NCI-H2107 treated with DMSO at 0.1 percent for 48 hours (cell line): ENCODE data around the gene CHCHD3.
A peak's percentile ranks its signal among the peaks of the same experiment; 100 is the strongest.

Experiments used
- DNase-seq: peaks from one replicate; lab custom pipeline; 2025; ENCODE audit not compliant: unreplicated experiment; lab: John Stamatoyannopoulos, UW

Gene CHCHD3

DNA sequence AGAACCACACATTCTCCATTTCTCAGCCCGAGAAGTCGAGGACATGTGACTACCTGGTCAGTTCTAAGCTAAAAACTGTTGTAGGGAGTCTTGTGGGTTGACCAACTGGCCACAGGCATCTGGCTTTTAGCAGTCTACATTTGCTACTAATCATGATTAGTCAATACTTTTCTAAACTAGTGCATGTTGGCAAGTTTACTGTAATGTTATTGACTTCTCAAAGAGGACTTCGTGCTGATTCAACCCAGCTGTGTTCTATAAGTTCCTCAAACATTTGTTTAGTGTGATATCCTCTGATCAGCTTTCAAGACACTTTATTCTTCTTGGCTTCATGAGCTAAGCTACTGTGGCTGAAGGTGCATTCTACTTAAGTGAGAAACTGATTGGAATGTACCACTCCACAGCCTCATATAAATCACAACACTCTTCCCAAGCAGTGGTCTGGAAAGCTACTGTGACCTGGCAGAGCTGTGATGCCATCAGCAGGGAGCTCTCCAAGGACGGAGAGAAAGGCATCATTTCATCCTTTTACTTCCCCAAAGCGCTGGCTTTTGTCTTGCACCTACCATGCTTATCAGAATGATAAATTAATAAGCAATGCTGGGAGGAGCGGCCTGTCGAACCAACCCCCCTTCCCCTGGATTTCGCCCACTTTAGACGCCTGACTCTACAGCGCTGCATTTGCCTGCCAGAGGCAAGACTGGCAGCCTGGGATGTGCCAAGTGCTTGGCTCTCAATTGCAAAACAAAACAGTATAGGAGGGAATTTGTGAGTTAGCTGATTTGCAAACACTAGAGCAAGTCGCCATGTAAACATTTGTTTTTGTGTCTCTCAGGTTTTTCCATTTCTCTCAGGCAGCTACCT lies 298.9 kb downstream of the CHCHD3 start:
- no peak for DNase-seq

DNA sequence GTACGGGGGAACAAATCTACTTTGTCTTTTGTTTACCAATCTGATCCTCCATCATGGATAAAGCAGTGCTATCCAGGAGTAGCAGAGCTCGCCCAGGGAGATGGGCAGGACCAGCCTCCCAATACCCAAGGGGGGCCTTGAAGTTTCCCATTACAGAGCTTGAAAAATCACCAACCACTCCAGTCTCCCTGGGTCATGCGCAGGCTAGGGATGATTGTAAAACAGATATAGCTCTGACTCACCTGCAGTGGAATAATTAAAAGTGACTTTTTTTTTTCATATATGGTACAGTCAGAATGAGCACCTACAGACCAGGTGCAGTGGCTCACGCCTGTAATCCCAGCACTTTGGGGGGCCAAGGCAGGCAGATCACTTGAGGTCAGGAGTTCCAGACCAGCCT lies 301.1 kb downstream of the CHCHD3 start:
- no peak for DNase-seq

DNA sequence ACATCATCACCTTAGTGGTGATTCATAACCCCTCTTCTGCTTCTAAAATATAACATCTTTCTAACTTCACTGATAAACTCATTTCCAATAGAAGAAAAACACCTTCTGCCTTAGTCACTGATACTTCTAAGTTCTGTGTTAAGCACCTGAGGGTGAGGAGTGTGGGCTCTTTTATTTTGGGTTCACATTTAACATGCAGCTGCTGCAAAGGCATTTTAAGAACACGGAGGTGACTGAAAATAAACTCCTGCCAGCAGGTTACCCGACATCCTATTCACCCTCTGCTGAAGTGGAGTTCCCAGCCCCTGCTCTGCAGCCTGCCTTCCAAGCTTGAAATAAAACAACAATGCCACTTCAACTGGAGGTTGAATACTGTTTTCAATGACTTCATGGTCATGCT lies 302.7 kb downstream of the CHCHD3 start:
- peak; percentile 83 for DNase-seq

DNA sequence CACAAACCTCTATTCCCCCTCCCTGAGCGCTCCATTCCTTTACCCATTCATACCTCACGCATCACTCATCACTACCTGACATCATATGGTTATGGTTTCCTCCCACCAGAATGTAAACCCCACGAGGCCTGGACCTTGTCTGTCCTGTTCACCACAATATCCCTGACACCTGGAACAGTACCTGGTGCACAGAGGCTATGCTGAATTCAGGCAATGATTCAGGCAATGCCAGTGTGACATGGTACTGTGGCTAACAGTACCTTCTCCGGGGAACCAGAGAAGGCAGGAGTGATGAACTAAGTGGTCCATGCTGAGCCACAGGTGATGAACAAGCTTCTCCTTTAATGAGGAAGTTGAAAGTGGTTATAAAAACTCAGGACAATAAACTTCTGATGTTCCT lies 303.1 kb downstream of the CHCHD3 start:
- DNase-seq = no peak

DNA sequence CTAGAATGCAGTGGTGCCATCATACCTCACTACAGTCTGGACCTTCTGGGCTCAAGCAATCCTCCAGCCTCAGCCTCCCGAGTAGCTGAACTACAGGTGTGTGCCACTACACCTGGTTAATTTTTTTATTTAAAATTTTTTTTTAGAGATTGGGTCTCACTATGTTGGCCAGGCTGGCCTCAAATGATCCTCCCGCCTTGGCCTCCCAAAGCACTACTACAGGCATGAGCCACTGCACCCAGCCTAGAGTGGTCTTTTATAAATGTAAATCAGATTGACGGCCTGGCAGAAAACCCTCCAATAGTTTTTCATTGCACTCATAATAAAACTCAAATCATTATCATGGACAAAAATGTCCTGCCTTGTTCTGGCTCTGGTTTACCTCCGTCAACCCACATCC lies 303.9 kb downstream of the CHCHD3 start:
- no peak for DNase-seq

DNA sequence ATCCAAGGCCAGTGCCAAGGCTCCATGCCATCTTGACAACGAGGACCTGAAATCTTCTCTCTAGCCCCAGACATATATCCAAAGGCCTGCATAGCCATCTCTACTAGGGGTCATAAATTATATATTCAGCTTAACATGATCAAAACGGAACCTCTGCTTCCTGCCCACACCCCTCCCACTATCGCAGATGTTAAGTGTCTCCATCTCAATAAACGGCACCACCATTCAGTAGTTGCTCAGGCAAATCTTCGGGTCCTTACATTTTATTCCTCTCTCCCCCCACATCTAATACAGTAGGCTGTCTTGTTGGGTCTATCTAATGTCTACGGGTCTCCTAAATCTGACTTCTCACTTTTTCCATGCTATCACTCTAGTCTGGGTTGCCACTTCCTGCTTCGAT lies 304.5 kb downstream of the CHCHD3 start:
- no peak for DNase-seq

DNA sequence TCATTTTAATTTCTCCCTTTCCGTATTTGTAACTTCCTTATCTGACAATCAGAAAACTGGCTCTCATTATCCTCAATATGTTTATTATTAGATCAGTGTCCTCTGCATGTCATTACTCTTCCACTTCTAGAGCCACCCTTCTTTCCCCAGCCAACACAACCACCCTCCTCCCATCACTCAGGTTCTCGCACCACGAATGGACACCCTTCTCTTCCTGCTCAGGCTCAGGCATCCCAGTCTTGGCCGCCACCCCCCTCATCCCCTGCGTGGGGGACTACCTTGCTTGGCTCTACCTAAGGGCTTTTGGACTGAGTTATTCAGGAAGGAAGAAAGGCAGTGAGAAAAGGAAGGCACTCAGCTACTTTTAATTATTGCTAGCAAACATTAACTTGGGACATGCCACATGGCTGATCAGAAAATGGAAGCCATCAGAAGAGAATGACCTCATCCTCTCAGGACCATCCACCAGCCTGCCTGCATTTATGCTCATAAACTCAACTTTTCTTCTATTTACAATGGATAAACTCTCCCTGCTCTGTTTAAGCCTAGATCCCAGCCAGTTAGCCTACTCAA lies 305.8 kb downstream of the CHCHD3 start:
- DNase-seq = no peak

DNA sequence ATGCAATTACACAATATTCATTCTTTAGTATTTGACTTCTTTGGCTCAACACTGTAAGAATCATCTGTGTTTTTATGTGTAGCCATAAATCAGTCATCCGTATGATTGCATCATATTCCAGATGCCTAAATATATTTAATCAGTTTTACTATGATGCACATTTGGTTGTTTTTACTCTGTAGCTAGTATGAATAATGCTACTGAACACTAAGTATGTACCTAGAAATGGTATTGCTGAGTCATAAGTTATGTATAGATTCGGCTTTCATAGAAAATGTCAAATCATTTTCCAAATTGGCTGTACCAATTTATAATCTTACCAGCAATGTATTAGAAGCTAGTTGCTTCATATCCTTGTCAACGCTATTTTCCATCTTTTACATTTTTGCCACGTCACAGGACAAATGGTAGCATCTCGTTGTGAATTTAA lies 308.3 kb downstream of the CHCHD3 start:
- DNase-seq = no peak

DNA sequence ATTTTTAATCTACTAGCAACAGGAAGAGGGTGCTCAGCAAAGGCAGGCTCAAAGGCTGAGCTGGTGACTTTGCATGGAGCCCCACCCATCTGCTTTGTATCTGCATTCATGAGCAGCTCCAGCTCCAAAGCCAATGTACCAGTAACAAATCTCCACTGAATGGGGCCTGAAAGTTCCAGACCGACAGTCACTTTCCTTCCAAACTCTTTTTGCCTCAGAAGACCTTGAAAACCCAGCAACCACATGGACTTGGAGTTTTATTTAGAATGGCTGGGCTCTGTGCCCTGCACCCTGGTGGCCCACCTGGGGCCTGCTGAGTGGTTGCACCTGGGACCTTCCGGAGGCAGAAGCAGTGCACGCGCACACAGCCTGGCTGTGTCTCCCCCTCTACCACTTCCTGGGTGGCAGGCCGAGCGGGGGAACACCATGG lies 310.6 kb downstream of the CHCHD3 start:
- no peak for DNase-seq

DNA sequence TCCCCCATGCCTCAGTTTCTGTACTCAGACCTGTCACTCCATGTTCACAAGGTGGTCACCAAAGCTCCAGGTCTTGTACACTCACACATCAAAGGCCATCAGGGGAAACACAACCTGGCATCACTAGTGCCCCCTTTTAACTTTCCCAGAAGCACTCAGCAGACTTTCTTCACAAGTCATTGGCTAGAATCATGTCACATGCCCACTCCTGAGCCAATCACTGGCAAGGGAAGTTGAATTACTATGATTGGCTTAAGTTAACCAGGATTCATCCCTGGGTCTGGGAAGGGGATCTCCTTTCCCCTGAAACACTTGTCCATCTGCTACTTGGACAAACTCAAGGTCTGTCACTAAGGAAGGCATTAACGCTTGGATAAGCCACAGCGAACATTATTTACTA lies 311.8 kb downstream of the CHCHD3 start:
- no peak for DNase-seq

DNA sequence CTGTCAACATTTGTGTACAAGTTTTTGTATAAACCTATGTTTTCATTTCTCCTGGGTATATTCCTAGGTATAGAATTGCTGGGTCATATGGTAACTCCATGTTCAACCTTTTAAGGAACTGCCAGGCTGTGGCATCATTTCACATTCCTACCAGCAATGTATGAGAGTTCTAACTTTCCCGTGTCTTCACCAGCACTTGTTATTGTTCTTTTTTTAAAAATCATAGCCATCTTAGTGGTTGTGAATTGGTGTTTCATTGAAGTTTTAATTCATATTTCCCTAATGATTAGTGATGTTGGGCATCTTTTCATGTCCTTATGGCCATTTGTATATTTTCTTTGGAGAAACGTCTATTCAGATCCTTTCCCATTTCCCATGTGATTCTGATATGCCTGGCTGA lies 312.6 kb downstream of the CHCHD3 start:
- no peak for DNase-seq

DNA sequence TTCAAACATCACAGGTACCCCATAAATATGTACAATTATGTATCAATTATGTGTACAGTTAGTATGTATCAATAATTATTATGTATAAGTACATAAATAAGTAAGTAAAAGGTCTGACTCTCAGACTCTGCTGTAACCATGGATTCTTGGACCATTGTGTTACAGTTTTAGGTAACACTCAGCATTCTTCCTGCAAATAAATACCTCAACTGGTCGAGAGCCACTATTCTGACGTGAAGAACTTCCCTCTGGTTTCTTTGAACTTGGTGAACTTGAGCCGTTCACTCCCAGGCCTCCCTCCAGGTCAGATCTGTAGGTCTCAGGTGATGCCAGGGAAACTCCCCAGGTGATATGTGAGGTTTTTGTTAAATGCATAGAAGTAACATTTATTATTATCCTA lies 313.8 kb downstream of the CHCHD3 start:
- DNase-seq = no peak

DNA sequence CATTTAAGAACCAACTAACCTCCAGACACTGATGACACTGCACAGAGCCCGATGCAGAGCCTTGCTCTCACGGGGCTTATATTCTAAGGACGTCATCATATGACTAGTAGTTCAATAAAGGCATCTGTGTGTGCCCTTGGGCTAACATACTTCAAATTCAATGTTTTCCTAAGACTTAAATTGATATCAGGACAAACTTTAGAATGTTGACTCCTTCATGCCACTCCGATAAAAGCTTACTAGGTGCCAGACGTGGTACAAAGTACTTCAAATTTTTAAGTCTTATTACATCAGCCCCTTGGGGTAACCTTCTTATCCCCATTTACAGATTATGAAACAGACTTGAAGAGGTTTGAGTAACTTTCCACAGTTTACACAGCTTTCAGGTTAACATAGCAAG lies 314.5 kb downstream of the CHCHD3 start:
- no peak for DNase-seq

DNA sequence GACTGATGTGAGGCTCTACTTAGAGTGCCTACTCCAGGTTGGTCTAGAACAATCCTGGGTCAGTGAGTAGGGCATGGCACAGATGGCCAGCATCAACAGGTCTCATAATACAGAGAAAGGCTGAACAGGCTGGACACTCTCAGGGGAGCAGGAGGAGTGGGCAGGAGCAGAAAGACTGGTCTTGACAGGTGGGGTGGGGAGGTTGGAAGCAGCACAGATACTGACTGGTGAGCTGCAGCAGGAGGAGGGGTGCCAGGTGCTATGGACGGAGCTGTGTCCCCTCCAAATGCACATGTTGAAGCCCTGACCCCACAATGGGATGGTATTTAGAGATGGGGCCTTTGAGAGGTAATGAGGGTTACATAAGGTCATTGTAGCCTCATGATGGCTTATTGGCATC lies 315.2 kb downstream of the CHCHD3 start:
- DNase-seq = no peak

DNA sequence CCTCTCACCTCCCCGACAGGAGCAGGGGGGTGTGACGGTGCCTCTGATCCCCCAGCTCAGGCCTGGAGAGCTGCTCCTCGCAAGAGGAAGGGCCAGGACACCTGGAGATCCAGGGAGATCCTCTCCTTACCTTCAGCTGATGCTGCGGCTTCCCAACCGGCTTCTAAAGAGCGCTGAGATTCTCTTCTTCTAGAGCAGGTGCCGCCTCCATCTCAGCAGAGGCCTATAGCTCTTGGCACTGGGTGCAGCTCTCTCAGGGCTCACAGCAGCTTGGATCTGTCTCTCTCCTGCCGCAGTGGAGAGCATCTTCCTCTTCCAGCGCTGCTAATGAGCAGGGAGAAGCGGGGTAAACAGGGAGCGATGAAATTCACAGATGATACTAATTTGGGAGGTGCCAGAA lies 316.0 kb downstream of the CHCHD3 start:
- no peak for DNase-seq

DNA sequence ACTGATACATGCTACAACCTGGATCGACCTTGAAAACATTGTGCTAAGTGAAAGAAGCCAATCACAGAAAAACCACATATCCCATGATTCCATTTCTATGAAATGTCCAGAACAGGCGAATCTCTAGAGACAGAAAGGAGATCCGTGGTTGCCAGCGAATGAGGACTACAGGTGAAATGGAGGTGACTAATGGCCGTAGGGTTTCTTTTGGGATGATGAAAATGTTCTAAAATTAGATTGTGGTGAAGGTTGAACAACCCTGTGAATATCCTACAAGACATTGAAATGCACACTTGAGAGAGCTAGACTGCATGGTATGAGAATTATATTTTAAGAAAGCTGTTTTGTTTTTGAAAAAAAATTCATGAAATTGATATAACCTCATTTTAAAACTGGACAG lies 317.1 kb downstream of the CHCHD3 start:
- no peak for DNase-seq

DNA sequence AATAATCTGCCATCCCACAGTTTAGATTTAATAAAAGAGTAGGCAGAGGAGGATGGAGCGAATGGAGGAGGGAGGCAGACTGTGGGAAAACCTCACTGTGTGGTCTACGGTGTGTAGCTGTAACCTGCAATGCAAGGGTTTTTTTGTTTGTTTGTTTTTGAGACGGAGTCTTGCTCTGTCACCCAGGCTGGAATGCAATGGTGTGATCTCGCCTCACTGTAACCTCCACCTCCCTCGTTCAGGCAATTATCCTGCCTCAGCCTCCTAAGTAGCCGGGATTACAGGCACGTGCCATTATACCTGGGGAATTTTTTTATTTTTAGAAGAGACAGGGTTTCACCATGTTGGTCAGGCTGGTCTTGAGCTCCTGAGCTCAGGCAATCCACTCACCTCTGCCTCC lies 321.0 kb downstream of the CHCHD3 start:
- DNase-seq = no peak

DNA sequence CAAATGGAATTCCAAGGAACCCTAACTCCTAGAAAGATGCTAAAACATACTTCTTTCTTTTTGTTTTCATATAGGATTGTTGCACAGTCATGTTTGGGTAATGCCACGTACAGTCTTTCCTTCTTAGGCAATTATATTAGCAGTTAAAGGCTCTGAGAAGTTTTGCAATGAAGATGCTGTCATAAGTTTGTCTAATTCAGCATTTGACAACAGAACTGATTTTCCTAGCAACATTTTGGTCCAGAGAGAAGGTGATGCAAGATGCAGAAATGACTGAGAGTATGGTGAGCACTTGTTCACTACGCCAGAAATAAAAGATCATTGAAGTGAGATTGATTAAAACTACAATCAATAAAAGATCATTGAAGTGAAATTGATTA lies 321.7 kb downstream of the CHCHD3 start:
- no peak for DNase-seq

DNA sequence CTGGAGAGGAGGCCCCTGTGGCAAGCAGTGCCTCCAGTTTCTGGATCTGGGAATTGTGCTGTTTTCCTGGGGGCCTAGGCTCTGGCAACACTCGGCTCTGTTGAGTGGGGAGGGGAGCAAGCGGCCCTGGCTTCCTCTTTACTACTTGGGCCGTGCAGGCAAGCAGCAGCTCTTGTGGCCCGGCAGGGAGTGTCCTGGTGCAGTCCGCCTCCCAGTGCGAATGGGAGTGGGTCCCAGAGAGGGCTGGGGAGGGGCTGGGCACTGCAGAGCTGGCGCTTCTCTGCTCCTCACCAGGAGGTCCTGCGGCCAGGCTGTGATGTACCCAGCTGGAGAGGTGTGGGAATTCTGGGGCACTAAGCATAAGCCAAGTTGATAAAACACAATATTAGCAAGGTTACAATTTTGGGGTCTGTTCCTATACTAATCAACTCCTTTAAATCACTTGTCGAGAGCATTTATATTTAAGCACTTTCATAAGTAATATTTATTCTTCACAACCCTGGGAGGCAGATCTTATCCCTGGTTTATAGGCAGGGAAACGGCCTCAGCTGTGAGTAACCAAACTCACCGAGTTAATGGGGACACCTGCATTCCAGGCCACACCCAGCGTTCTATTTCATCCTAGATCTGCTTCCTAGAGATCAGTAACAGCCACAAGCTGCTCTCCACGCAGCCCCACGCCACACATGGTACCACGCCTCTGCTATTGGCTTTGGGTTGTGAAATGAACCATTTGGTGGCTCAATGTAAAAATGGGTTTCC lies 322.2 kb downstream of the CHCHD3 start:
- DNase-seq = no peak

DNA sequence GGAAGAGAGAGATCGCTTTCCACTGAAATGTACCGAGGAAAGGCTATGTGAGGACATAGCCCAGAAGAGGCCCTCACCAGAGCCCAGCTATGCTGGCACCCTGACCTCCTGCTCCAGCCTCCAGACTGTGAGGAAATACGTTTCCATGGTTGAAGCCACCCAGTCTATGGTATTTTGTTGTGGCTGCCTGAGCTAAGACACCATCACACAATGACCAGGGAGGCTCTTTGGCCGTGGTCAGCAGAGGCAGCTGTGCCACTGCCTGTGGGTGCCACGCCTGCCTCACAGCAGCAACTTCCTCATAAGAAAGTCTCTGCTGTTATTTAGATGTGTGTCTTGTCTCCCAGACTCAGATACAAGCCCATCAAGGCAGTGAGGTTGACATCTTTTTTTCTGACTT lies 322.9 kb downstream of the CHCHD3 start:
- DNase-seq = no peak

DNA sequence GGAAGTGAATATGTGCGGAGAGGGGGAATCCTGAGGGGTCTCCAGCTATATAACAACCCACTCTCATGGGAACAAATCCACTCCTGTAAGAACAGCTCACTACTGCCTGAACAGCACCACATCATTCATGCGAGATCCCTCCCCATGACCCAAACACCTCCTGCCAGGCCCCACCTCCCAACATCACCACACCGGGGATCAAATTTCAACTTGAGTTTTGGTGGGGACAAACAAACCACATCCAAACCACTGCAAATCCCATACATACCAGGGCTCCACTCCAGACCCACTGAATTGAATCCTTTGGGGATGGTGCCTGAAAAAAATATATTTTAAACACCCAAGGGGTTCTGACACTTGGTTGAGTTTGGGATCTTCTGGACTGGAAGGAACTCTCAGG lies 324.1 kb downstream of the CHCHD3 start:
- no peak for DNase-seq

DNA sequence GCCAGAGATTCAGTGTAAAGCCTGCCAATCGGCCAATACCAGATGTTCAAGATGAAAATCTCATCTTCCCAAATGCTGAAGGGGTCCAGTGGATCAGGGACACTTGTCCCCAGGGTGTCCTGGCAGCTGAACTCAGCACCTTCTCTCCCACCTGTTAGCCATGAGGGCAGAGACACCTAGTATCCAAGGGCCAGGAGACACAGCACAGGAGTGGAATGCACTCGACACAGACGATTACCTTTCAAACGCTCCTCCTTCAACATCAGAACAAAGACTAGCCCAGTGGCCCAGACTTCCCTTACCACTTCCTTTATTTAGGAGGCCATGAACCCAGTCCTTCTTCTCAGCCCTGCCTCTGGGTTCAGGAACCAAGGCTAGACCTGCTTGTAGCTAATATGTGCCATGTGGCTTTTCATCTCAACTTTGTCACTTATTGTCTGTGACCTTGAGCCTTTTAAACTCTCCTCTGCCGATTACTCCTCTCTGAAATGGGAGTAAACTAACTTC lies 325.4 kb downstream of the CHCHD3 start:
- DNase-seq = no peak
